Measurements from ENCODE around the gene LRCH1.
"Not testable (repeated sequence)": the region's sequence is repeated elsewhere in the genome, so short reads cannot be mapped to it uniquely, and the experiment has no call there.

The LRCH1 gene

GRCh38 chr13:46552889-46553520, at the start of gene LRCH1:
LRCH1 (plus strand) TSS chr13:46553170; CDS start chr13:46553397, 227 bp downstream.
- peak; percentile 79 for DNase-seq (ENCODE audit: low read depth)

GRCh38 chr13:46504036-46504435, 48.9 kb upstream of the LRCH1 start:
- no peak for DNase-seq (ENCODE audit: low read depth)

GRCh38 chr13:46507981-46508380, 45.0 kb upstream of the LRCH1 start:
- no peak for DNase-seq (ENCODE audit: low read depth)

- DNase-seq (ENCODE audit: low read depth) = no peak
Measured at GRCh38 chr13:46509981-46510380, 43.0 kb upstream of the LRCH1 start.

- no peak for DNase-seq (ENCODE audit: low read depth)
Measured at GRCh38 chr13:46515803-46516202, 37.2 kb upstream of the LRCH1 start.

- DNase-seq (ENCODE audit: low read depth) = no peak
Measured at GRCh38 chr13:46516599-46517338, 36.2 kb upstream of the LRCH1 start.

- not testable (repeated sequence) for DNase-seq (ENCODE audit: low read depth)
Measured at GRCh38 chr13:46517748-46518147, 35.2 kb upstream of the LRCH1 start.

- DNase-seq (ENCODE audit: low read depth) = no peak
Measured at GRCh38 chr13:46519182-46519581, 33.8 kb upstream of the LRCH1 start.

- no peak for DNase-seq (ENCODE audit: low read depth)
Measured at GRCh38 chr13:46520166-46520565, 32.8 kb upstream of the LRCH1 start.

- no peak for DNase-seq (ENCODE audit: low read depth)
Measured at GRCh38 chr13:46521486-46521885, 31.5 kb upstream of the LRCH1 start.

- DNase-seq (ENCODE audit: low read depth) = no peak
Measured at GRCh38 chr13:46521921-46522747, 30.8 kb upstream of the LRCH1 start.

GRCh38 chr13:46522748-46523030, 30.3 kb upstream of the LRCH1 start:
- no peak for DNase-seq (ENCODE audit: low read depth)

- no peak for DNase-seq (ENCODE audit: low read depth)
Measured at GRCh38 chr13:46523972-46524752, 28.8 kb upstream of the LRCH1 start.

GRCh38 chr13:46526100-46526735, 26.8 kb upstream of the LRCH1 start:
- no peak for DNase-seq (ENCODE audit: low read depth)

GRCh38 chr13:46526740-46527139, 26.2 kb upstream of the LRCH1 start:
- no peak for DNase-seq (ENCODE audit: low read depth)

- DNase-seq (ENCODE audit: low read depth) = no peak
Measured at GRCh38 chr13:46527237-46527636, 25.7 kb upstream of the LRCH1 start.

GRCh38 chr13:46529216-46529919, 23.6 kb upstream of the LRCH1 start:
- no peak for DNase-seq (ENCODE audit: low read depth)

- DNase-seq (ENCODE audit: low read depth) = no peak
Measured at GRCh38 chr13:46530084-46530935, 22.7 kb upstream of the LRCH1 start.

- DNase-seq (ENCODE audit: low read depth) = no peak
Measured at GRCh38 chr13:46531953-46532352, 21.0 kb upstream of the LRCH1 start.

- DNase-seq (ENCODE audit: low read depth) = no peak
Measured at GRCh38 chr13:46535002-46535401, 18.0 kb upstream of the LRCH1 start.
